GM19372 (cell line): ENCODE measurements around the gene SRGAP3.

ENCODE experiments used
- ATAC-seq: cut with Tn5 transposase; IDR thresholded peaks from one replicate; pipeline ENCODE4 v1.9.1; 2021; ENCODE audit warnings: mild to moderate bottlenecking, low read depth, moderate library complexity; ENCODE audit not compliant: unreplicated experiment

SRGAP3 gene

GRCh38 chr3:9204253-9204992, 45.0 kb downstream of the SRGAP3 start:
- ATAC-seq = no peak

DNA sequence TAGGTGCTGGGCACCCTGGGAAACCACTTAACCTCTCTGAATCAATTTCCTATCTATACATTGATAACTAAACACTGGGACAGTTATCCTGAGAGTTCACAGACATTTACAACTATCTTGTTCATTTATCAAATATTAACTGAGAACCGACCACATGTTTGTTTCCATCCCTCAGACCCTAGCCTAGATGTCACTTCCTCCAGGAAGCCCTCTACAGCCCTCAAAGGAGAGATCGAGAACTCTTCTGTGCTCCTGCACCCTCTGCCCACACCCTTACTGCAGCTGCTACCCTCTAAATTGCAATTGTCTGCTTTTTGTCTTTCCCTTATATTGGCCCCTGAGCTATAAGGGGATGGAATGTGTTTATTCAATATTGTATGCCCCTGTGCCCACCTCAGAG, 46.1 kb downstream of the SRGAP3 start:
- ATAC-seq = no peak

DNA sequence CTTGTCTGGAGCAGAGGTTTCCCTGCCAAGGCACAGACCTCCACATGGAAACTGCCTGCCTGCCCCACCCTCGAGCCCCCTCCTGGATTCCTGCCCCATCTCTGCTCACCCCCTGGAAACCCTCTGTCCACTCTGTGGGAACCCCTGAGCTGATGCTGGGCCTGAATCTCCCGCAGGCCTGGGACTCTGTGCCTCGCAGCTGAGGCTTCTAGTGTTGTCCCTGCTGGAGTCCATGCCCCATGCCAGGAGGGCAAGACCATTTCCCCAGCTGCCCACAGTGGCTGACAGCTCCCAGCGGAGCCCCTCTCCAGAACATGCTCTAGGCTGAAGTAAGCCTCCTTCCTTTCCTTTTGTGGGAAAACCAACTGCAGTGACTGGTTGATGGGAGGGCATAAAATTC, 46.9 kb downstream of the SRGAP3 start:
- ATAC-seq = no peak

- no peak for ATAC-seq
These were observed 47.5 kb downstream of the SRGAP3 start for GRCh38 chr3:9201955-9202354.

- no peak for ATAC-seq
These were observed 48.2 kb downstream of the SRGAP3 start for GRCh38 chr3:9201266-9201665.

DNA sequence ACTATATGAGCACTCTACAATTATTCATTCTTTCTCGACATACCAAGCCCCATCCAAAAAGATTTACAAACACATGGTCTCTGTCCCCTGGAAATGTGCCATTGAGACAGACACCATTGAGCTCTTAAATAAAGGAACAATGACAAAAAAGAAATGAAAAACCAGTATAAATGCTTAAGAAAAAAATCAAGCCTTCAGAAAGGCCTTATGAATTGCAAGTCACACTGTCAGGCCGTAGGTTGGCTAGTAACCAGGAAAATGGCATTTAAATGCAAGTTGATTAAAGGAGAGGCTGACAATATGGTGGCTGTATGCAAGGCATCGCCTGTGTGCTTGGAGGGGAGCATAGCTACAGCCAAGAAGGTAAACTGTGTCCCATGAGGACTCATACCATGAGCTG, 49.7 kb downstream of the SRGAP3 start:
- ATAC-seq = no peak

GRCh38 chr3:9198899-9199335, 50.5 kb downstream of the SRGAP3 start:
- no peak for ATAC-seq

DNA sequence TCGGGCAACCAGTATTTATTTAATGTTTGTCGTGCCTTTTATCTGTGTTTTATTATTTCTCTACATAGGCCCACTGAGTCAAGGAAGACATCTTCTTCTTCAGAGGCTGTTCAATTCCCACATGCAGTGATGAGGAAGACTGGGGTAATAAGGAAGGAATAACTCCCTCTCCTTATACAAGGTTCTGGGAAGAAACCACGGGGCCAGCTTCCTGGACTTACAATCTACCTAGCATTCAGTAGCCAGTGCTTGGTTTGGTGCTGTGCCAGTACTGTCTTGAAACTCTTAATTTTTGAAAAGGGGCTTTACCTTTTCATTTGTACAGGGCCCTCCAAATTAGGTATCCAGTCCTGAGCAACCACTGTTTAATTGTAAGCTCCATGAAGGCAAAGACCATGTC, 51.2 kb downstream of the SRGAP3 start:
- no peak for ATAC-seq

GRCh38 chr3:9196020-9196419, 53.4 kb downstream of the SRGAP3 start:
- no peak for ATAC-seq

GRCh38 chr3:9195390-9195789, 54.1 kb downstream of the SRGAP3 start:
- no peak for ATAC-seq

GRCh38 chr3:9194509-9195184, 54.8 kb downstream of the SRGAP3 start:
- ATAC-seq = no peak

DNA sequence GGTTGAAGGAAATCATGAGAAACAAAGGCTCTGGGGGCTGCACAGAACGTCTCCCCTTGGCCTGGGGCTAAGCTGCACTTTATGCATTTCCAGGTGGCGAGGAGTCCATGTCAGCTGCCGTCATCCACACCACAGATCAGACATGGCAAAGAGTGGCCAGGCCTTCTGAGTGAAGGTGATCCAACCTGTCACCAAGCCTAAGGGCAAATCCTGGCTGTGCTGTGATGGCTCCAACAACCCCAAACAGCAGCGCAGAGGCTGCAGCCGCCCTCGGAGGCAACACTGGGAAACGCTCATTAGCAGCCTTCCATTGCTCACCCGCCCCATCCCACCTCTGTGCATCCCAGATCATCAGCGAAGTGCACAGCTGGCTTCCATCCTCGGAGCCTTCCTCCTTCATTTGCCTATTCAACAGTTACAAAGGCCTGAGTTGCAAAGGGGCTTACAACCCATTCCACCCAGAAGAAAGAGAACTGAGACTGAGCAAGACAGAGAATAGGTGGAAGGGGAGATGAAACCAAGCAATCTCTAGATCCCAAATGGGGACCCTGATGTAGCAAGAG, 55.7 kb downstream of the SRGAP3 start:
- no peak for ATAC-seq

DNA sequence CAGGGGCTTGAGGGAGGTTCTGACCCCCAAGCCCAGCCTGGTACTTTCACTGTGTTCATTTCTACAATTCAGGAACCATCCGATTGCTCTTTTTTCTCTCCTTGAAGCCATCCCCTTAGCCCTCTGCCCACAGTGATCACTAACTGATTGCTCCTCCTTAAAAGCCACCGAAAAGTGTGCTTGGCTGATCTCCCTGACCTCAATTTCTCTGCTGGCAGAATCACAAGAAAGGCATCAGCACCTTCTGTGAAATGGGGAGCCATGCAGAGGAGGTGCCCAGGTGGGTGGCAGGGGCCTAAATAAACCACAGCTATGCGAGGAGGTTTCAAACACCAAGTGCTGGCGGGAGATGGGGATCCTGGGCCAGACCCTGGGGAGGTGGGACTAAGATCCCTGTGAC, 56.2 kb downstream of the SRGAP3 start:
- no peak for ATAC-seq

GRCh38 chr3:9192248-9193025, 57.0 kb downstream of the SRGAP3 start:
- no peak for ATAC-seq

- no peak for ATAC-seq
These were observed 59.2 kb downstream of the SRGAP3 start for GRCh38 chr3:9190276-9190675.

- no peak for ATAC-seq
These were observed 60.9 kb downstream of the SRGAP3 start for GRCh38 chr3:9188583-9188982.

- no peak for ATAC-seq
These were observed 63.7 kb downstream of the SRGAP3 start for GRCh38 chr3:9185701-9186100.

GRCh38 chr3:9185046-9185445, 64.4 kb downstream of the SRGAP3 start:
- no peak for ATAC-seq

GRCh38 chr3:9184461-9184835, 65.0 kb downstream of the SRGAP3 start:
- ATAC-seq = no peak

DNA sequence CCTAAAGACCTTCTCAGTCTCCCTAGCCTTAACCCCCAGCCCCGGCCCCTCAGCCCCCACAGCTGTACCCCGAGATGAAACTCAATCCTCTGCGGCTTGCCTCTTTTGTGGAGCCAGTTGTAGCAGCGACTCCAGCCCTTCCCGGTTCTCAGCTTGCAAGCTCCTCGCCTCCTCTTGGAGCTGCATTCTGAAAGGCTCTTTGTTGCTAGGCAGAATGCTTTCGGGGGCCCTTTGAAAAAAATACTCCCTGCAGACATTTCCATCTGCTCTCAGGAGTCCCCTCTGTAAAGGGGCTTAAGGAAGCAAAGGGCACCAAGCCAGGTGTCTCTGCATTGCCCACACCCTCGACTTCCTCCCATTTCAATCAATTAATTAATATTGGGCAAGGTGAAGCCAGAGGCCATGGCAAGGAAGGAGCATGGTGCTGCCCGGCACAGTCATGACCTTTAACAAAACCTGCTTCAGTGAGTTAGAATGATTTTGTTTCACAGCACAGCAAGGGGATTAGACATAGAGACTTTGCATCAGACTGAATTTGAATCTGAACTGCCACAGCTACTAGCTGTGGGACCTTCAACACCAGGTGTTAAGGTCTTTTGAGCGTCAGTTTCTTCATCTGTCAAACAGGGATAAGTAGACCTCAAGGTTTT, 65.5 kb downstream of the SRGAP3 start:
- no peak for ATAC-seq

GRCh38 chr3:9183011-9183410, 66.4 kb downstream of the SRGAP3 start:
- no peak for ATAC-seq
